HG03558 (cell line): ENCODE measurements around the gene STK39.

Source experiments
- ATAC-seq: cut with Tn5 transposase; IDR thresholded peaks from one replicate; pipeline ENCODE4 v1.9.1; 2021; ENCODE audit warnings: moderate number of reproducible peaks; ENCODE audit not compliant: unreplicated experiment; ENCODE audit errors: extremely low read depth

STK39 gene

DNA sequence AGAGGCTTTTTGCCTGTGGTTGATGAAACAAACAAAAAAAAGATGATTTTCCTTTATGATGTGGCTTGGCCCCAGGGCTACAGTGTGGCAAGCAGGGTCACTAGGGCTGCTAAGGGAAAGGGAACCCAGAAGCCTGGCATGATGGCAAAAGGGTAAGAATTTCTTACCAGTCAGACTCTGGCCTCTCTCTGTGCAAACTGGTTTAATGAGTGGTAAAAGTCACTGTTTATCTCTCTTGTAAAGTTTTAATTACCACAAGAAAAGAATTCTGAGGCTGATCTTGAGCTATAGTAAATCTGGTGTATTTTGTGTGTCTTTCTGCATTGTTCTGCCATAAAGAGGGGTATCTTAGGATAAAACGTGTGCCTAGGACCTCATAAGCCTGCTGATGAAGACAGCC lies 275.4 kb downstream of the STK39 start:
- no peak for ATAC-seq

DNA sequence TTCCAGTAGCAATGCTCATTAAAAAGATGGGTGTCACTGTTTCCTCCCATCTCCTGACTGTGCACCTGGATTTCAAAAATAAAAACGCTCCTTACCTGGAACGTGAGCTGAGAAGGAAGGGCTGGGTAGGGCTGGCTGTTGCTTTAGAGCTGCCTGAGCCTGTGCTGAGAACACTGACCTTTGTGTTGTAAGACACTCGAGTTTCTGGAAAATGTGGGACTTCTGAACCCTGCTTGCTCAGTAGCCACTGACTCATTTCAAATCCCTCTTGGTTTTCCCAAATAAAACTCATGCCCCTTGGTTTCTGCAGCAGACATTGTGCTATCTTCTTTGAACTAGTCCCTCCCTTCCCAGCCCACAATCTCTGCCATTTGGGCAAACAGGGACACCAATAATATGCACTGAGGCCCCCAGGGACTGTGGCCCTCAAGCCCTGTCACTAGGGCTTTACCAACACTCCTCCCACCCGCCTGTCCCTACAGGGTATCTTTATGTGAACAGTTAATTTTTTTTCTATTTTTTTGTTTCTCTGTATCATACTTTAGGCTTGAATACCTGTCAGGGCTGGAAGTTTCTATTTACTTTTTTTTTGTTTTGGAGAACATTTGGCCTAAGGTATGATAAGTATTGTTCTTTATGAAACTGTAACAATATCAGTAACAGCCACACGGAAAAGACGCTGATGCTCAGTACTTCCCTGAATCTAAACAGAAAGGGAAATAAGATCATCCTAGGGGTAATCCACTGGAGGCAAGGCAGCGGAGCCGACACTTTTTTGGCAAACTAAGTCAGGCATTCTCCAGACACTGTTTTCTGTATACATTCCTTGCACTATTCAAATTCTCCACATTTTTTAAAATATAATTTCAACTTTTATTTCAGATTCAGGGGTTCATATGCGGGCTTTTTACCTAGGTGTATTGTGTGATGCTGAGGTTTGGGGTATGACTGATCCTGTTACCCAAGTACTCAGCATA lies 280.2 kb downstream of the STK39 start:
- no peak for ATAC-seq

DNA sequence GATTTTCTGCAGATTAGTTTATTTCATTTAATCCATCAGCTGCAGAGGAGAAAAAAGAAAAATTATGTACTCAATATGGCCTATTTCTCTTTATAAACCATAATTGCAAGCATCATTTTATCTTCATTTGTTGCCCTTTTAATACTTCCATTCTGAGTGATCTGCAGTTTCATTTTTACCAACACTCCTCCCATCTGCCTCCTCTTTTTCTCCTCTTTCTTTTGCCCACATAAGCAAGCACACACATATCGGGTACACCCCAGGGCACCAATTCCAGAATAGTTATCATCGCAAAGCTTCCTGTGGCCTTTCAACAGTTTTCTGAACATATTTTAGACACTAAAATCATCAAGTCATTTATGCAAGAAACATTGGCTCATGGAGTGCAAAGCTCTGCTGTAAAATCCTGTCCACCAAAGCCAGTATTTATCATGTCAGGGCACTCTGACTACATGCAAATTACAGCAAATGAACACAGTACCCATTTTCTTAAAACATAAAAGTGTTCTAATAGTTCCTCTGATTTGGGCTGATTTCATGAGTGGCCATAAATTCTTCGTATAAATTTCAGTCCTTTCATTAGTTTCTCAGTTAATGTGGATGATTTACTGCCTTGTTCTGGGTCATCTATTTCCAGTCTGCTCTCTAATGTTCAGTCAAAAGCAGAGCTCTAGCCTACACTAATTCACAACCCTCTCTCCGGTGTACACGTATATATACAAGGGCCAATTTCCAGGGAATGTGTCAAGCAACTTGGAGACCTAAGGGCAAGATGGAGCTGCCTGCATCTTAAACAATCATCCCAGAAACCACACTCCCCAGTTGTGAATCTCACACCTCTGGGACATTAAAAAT lies 281.3 kb downstream of the STK39 start:
- no peak for ATAC-seq

DNA sequence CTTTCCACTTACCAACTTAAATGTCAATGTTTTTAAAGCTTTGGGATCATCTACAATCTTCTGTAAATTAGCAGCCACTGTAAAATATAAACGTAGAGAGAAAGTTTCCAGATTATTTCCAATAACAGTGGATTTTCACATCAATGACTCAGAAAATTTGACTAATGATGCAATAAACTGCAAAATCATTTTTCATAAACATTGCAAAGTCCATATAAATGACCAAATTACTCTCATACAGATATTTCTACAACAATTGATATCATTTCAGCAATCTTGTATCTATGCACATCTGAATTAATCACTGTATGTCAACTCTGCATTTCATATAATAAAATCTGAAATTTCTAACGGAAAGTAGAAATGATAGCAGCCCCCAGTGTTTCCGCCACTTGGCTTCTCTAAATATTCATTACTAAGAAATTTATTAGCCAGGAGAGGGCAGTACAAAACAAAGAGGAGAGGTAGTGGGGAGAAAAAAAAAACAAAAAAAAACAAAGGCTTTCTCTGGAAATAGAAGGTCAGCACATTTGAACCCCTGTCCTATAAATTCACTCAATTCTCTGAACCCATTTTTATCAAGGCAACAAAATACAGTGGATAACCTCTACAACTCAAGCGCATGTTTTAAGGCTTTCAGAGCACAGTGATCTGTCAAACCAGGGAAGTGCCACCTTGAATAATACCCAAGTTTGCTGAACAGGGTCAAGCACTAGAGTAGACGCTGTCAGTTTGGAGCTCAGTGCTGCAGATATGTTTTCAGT lies 282.6 kb downstream of the STK39 start:
- ATAC-seq: no peak

DNA sequence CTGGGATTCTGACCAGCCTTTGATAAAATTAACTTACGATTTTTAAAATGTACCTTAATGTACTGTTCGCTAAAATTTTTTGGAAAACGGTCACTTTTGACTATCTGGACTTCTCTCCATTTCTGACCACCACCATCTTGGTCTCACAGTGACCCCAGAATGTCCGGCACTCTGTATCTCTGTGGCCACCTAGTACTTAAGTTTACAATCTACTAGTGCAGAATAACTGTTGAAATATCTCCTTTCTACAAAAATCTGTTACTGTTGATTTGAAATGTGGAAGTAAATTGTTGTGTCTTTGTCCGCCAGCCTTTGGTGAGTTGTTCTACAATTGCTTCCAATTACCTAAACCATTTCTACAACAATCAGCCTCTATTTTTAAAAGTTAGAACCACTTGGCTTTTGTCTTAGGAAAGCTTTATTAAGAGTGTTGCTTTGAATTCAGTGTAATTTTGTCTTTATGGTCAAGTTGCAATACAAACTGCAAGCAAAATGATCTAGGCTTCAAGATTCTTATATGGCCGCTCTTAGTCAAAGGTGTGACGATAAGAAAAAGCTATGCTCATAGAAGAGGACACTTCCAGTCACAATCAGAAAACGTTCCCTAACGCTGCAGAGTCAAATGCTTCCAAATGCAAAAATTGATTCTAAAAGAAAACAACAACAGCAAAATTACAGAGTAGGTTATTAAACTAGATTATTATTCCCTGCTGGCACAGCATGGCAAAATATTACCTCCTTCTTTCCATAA lies 283.3 kb downstream of the STK39 start:
- no peak for ATAC-seq

DNA sequence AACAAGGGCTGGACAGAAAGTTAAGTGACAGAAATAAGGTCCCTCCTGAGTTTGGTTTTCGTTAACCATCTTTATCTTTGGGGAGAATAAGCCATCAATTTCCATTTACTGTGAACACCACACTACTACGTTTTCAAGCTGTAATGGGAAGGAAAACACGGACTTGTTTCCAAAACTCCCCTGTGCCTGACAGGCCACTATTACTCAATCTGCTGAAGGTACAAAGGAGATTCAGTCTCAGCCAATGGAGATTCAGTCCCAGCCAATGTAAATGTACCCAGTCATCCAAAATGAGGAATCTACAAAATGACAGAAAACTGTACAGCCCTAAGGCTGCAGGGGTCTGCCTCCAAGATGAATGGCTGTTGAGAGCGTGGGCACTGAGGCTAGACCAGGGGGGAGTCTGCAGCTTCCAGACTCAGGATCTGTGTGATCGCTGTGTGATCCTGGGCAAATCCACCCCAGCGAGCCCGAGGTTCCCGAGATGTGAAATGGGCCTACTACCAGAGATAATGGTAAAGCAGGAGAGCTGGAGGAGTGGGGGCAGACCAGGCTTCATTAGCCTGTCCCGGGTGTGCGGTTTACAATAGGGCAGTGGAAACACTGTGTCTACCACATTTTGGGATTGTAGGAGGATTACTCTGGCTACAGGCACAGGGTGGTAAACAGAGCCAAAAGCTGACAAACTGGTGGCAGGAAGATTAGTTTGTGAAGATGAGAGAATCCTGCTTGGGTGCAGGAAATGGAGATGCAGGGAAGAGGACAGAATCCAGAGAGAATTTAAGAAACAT lies 284.8 kb downstream of the STK39 start:
- no peak for ATAC-seq

DNA sequence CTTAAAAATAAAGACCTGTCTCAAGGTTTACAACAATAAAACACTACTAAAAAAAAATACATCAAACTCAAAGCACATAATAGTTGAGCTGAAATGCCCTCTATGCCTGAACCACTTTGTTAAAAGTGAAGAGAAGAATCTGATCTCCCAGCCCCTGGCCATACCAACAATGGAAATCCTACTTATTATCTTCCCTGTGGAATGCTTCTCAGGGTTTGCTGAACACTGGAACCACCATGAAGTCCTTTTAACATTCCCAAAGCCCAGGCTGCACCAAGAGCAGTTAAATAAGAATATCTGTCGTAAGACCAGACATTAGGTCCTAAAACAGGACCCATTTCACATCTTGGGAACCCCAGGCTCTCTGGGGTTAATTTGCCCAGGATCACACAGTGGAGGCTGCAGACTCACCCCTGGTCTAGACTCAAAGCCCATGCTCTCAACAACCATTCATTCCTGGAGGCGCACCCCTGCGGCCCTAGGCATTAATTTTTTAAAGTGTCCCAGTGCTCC lies 285.8 kb downstream of the STK39 start:
- ATAC-seq: no peak

DNA sequence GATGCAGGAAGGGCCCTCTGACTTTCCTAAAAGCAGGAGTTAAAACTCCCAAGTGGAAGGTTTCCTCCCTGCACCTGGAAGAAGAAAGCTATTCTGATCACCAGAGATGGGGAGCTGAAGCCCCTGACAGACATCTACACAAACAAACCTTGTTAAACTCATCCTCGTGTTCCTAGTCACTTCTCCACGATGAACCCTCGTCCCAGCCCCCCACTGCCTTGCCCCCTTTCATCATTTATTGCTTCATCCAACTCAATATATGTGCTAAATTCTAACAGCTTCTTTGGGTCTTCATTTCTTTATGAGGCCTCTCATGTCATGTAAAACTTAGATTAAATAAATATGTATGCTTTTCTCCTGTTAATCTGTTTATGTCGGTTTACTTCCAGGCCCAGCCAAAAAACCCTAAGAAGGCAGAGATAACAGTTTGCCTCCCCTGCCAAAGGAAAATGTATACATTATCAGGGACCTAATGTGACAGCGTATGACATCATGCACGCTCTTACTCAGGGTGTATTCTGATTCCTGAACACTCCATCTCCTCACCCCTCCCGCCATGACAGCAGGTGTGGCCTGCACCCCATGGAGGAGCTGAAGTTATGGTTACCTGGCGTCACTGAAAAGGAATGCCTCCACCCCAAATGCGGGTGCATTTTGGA lies 287.2 kb downstream of the STK39 start:
- ATAC-seq: no peak

DNA sequence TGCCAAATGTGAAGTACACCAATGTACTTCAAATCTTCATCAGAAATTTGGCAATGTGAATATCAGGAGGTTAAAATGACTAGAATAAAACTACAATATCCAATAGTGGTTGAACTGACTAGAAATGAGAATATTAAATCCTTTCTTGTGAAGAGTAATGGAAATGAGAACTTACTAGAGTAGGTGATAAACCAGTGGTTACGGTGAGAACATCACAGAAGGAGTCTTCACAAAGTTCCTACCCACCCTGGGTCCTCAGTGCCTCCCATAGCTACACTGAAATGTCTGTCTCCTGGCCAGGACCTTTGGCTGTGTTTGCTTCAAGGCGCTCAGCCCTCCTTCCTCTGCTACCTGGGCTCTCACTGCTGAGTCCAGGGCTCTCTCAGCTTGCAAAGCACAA lies 289.7 kb downstream of the STK39 start:
- no peak for ATAC-seq

DNA sequence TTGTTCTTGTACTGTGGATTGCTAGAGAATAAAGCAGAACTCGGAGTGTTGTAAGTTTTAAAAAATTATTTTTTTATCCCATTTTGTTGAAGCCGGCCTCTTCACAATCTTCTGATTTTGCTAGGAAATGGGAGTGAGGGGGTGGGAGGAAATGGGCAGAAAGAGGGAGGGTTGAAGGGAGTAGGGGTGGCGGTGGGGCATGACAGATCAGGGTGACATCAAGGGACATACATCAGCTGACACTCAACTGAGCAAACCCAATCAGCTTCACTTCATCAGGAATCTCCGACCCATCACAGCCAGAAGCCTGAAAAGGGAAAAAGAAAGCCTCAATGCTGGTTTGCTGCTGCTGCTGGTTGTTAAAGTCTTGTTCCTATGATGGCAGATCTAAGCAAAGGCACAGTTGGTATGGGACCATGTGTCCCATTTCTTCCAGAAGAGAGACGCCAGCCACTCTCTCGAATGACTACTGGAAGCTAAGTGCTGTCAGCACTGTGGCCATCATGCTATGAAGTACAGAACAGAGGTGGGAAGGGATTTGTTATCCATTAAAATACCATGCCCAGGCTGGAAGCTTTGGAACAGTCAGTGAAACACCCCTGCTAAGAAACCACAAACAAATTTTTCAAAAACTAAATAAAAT lies 292.0 kb downstream of the STK39 start:
- no peak for ATAC-seq

DNA sequence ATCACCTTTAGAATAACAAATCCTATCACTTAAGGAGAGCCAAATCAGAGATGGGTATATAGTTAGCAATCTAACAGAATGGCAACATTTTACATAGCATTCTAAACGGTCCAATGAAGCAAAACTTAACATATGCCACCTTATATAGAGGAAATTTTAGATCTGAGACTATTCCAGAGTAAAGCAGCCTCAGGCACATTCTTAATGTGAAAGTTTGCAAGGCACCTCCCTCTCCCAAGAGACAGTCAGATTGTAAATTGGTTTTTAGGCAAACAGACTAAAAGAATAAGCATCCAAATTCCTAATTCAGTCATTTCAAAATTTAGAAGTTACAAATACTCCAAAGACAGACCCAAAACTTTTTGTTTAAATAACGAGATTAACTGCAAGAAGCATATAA lies 292.9 kb downstream of the STK39 start:
- ATAC-seq: no peak

DNA sequence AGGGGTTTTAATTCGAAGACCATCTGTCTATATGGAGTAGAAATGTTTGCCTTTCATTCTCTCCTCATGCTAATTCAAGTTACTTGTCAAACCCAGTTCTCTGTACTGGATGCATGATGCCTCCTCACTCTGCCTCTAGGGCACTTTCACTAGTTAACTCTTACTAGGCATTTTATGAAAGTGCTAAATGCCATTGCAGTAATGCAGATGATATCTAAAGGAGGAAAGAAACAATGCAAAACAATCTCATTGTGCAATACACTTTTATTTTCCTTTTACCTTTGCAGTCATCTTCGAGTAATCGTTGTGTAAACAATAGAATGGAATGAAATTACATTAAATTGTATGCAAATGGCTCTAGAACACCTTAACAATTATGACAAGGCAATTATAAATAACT lies 293.6 kb downstream of the STK39 start:
- no peak for ATAC-seq

DNA sequence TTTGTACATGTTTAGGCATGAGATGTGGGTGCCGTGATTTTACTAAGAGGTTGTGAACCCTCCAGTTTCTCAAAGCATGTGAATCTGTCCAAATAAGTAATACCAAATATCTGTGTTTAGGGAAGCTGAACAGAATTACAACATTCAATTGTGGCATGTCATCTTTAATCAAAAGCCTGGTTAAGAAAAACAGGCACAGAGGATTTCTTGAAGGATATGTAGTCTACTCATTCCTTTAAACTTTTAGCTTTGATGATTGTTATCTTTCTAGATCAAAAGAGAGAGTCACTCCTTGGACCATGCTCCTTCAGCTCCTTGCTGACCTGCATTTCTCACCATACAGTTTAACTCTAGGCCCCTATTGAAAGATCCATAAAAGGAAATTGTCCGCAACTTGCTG lies 296.8 kb downstream of the STK39 start:
- ATAC-seq: no peak

DNA sequence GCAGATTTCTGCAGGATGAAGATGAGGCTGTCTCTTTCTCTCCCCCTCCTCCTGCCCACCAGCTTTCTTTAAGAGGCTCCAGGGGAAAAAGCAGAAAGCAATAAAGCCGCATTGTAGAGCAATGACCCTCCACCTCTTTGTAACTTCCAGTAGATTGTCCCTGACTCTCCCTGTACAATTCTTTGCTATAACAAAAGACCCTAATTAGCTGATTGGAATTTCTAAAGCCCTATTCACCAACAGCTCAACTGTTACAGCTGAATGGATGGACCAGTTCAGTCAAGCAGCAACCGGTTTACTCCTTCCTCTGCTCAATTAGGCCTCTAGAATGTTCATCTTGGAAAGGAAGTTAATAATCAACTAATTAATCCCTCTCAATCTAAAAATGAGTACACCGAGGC lies 301.0 kb downstream of the STK39 start:
- ATAC-seq: no peak

DNA sequence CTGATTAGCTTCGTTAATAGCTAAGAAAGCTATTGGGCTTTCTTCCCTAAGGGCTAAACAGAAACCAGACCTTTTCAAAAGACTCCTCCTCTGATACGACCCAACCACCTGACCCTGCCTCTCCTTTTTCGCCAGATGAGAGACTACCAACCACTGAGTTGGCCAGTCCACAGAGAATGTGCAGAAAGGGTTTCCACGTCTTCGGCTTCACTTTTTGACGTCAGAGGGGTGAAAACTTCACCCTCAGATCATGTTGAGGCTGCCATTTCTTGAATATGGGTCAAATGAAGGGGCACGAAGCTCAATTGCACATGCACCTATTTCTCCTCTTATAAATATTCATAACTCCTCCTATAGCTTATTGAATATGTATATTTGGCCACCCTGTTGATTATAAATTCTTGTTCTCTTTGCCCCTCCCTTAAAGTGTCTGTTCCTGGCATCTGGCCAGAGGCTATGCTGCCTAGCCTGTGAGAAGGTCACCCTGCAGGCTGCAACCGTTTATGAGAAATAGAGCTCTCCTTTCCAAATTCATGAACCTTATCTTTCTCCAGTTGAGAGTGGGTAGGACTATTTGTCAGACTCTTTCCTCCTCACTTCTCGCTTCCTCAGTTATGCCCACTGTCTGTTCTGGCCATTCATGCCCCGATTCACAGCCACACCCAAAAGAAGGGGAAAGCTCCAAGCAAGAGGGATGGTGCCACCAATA lies 301.6 kb downstream of the STK39 start:
- ATAC-seq: no peak

DNA sequence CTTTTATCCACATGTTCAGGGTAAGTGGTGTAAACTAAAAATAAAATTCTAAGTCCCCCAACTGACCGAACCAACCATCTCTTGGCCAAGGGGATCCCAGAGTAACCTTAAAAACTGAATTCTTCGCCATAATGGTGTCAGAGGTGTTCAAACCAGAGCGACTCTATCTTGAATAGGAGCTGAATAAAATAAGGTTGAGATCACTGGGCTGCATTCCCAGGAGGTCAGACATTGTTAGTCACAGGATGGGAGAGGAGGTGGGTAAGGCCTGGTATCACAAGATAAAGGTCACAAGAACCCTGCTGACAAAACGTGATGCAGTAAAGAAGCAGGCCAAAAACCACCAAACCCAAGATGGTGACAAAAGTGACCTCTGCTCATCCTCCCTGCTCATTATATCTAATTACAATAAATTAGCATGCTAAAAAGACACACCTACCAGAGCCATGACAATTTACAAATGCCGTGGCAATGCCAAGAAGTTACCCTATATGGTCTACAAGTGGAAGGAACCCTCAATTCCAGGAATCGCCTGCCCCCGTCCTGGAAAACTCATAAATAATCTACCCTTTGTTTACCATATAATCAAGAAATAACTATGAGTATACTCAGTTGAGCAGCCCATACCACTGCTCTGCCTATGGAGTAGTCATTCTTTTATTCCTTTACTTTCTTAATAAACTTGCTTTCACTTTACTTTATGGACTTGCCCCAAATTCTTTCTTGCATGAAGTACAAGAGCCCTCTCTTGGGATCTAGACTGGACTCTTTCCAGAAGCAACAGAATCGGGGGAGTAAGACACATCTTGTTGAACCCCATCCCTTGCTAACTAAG lies 302.4 kb downstream of the STK39 start:
- no peak for ATAC-seq
